Adrenal gland (tissue), 5 donors: ENCODE results near the gene HLA-B.

Source experiments
- CTCF ChIP-seq, 6 experiments: fragments of 450-650 bp in 4 of 6; fragments of 200-600 bp in 2 of 6; sonication (generic) in 1 of 6; IDR thresholded peaks; 1 replicate in 5 of 6; 2 replicates in 1 of 6; pipeline versions ENCODE4 v1.5.1 to v1.8.0; 2016 to 2021; ENCODE audit warnings: antibody characterized with exemption in 6 of 6, mild to moderate bottlenecking in 2 of 6, moderate library complexity in 1 of 6
- POLR2A ChIP-seq, 2 donors: fragments of 450-650 bp; IDR thresholded peaks; one replicate each; pipeline ENCODE4 v1.6.1; 2017; ENCODE audit warnings: antibody characterized with exemption in 2 of 2, mild to moderate bottlenecking in 2 of 2, moderate library complexity in 1 of 2
- donor health status: DM: no; HTN: no; CAD: no.

GRCh38 chr6:31356216-31356945, 598 bp downstream of the HLA-B start:
- no peak for TF ChIP-seq CTCF (IDR thresholded peaks at IDR 0.05)
- TF ChIP-seq POLR2A (IDR thresholded peaks at IDR 0.05), result no peak
